Fibroblast of the aortic adventitia (primary cell): ENCODE measurements around the gene GREM2. TPM values are rescaled to one million over a fixed set of nuclear protein-coding genes. Genes with fewer than 3 reads are reported as not detected.

Experiments
- DNase-seq: peaks from one replicate; pipeline ENCODE4 v3.0.0-alpha.2; 2010; ENCODE audit warnings: low read depth
- H3K4me3 ChIP-seq: 2 replicates; pipeline ENCODE4 v1.5.1; 2011; ENCODE audit warnings: low read depth, mild to moderate bottlenecking, control low read depth, low read length, moderate library complexity
- total RNA-seq: library from RNA; depleted of rRNA; stranded (reverse); fragments of >200 nt; gene quantifications from 2 replicates; pipeline ENCODE4 v1.2.3, GENCODE V29; 2012; ENCODE audit warnings: low replicate concordance
- TF ChIP-seq, protein P1 (sequence below): IDR thresholded peaks from 2 replicates; pipeline ENCODE4 v1.5.1; 2011; ENCODE audit warnings: mild to moderate bottlenecking, low read length, control low read depth, inconsistent platforms; ENCODE audit not compliant: insufficient read depth

Gene GREM2
- total RNA-seq, 1 donor, result 26.8 TPM

DNA sequence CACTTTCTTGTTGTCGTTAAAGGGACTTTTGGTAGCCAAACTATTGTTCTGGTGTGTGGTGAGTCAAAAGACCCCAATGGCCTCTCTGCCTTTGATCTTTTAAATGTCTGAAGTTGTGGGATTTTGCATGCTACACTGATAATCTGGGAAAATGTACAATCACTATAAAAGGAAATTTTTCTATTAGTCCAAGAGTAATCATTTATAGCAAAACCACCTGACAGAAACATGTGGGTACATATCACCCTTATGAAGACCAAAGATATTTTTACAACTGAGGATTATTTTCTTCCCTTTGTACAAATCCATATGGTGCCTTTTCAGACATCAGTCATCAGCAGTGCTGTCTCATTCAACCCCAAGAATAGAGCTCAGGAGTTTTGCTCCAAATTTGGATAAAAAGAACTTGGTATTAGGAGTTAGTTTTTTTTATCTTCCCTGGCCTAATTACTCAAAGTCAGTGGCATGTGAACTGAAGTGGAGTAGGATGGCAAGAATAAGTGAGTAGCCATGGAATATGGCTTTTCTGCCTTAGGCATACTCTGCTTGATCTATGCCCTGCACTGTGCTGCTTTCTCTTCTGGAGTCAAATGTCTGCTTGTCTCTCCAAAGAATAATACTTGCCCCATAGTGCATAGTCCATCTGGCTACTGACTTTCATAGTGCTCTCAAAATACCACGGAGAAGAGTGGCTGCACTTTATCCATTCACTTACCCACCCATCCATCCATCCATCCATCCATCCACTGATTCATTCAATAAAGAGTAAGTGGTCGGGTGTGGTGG is 13.5 kb downstream of the GREM2 start:
- H3K4me3 ChIP-seq, result no peak overlapping the region
- TF ChIP-seq, protein P1, sequence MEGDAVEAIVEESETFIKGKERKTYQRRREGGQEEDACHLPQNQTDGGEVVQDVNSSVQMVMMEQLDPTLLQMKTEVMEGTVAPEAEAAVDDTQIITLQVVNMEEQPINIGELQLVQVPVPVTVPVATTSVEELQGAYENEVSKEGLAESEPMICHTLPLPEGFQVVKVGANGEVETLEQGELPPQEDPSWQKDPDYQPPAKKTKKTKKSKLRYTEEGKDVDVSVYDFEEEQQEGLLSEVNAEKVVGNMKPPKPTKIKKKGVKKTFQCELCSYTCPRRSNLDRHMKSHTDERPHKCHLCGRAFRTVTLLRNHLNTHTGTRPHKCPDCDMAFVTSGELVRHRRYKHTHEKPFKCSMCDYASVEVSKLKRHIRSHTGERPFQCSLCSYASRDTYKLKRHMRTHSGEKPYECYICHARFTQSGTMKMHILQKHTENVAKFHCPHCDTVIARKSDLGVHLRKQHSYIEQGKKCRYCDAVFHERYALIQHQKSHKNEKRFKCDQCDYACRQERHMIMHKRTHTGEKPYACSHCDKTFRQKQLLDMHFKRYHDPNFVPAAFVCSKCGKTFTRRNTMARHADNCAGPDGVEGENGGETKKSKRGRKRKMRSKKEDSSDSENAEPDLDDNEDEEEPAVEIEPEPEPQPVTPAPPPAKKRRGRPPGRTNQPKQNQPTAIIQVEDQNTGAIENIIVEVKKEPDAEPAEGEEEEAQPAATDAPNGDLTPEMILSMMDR, result no peak
- DNase-seq, result no peak

DNA sequence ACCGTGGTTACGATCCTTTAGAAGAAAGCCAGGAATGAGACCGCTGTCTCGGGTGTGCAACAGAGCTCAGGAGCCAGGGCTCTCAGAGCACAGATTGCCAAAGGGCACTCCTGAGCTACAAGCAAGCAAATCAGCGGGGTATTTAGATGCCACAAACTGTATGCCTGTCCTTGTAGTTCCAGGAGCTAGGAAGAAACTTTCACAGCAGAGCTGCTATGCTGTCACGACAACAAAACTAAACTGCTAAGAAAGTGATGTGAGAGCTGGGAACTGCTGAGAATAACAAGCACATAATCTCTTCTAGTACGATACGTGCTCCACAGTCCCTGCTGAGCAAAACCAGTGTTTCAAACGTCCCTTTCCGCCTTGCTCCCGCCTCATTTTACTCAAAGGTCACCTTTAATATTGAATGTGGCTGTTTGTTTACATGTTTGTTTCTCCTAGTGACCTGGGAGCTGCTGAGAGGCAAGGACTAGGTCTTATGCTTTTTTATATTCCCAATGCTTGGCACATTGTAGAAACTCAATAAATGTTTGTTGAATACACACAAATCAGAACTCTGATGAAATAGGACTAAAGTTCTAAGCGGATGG is 14.7 kb downstream of the GREM2 start:
- DNase-seq, result peak; percentile 41
- TF ChIP-seq, protein P1, result no peak
- peak overlapping the region; percentile 46 for H3K4me3 ChIP-seq

DNA sequence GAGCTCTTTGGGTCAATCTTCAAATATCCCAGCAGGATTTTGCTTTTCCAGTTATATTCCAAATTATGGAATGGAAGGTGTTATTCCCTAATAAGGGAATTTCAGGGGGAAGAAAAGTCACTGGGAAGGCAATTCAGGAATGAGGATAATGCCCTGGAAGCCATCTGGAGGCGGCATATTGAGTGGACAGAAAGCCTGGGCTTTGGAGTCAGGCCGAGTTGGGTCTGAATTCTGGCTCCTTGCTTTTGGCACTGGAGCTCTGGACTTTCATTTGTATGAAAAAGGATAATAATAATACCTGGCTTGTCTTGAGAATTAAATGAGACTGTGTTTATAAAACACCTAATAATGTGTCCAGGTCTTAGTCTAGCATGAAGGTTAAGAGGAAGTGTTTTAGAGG is 16.5 kb downstream of the GREM2 start:
- TF ChIP-seq, protein P1, result no peak
- DNase-seq, result no peak
- H3K4me3 ChIP-seq, result no peak overlapping the region

DNA sequence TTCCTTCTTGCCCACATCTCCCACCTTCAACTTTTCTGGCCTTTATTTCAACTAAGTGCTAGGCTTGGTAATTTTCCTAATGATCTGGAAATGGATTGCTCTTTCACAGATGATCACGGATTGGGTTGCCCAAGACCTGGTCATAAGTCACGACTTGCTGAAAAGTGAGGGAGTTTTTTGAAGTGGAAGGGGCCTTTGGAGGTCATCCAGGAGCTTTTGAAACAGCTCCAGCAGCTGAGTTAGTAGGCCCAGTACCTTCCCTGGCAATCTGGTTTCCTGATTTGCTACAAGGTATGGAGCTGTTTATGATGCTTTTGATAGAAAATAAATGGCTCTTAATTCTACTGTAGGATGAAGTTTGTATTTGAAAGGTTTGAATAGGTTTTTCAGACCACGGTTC is 20.4 kb downstream of the GREM2 start:
- no peak for DNase-seq
- TF ChIP-seq, protein P1, result no peak
- H3K4me3 ChIP-seq, result no peak overlapping the region

DNA sequence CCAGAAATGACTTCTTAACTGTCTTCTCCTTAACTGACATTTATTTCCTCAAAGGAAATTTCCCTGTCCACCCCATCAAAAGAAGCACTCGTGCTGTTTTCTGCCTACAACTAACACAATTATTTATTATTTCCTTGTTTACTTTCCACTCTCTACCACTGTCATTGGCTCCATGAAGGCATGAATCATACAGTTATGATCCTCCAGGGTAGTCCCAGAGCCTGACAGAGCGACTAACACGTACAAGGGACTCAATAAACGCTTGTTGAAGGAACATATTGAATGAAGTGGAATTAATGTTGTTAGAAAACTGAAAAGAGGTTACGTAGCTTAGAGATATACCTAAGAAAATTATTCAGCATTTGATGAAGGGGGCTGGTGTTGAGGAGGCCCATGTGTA is 20.9 kb downstream of the GREM2 start:
- no peak overlapping the region for H3K4me3 ChIP-seq
- TF ChIP-seq, protein P1, result no peak
- no peak for DNase-seq

DNA sequence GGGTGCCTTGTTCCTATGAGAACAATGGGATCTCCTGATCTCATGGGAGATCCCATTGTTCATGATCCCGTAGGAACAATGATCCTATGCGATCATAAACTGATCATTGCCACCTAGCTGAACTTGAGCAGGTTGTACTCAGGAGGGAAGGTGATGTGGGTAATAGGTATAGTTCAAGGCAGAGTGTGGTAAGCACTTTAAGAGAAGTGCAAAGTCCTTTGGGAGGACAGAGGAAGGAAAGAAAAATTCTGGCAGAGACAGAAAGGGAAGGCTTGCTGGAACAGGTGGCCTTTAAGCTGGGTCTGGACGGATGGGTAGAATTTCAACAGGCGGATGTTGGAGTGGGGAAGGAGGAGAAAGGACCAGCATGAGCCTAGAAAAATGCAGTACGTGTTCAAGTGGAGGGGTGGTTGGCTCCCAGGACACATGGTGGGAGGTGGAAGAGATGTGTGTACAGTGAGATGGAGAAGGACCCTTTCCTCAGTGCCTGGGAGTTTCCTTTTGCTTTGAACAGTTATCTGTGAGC is 22.3 kb downstream of the GREM2 start:
- TF ChIP-seq, protein P1, result no peak
- no peak overlapping the region for H3K4me3 ChIP-seq
- no peak for DNase-seq
